Measurements from ENCODE around the gene GRB10. TPM values are rescaled to one million over a fixed set of nuclear protein-coding genes. Genes with fewer than 3 reads are reported as not detected.

Gene GRB10
- total RNA-seq, 4 donors from 2014 or later, result 40.4 to 88.6 (median 61.1) TPM

DNA sequence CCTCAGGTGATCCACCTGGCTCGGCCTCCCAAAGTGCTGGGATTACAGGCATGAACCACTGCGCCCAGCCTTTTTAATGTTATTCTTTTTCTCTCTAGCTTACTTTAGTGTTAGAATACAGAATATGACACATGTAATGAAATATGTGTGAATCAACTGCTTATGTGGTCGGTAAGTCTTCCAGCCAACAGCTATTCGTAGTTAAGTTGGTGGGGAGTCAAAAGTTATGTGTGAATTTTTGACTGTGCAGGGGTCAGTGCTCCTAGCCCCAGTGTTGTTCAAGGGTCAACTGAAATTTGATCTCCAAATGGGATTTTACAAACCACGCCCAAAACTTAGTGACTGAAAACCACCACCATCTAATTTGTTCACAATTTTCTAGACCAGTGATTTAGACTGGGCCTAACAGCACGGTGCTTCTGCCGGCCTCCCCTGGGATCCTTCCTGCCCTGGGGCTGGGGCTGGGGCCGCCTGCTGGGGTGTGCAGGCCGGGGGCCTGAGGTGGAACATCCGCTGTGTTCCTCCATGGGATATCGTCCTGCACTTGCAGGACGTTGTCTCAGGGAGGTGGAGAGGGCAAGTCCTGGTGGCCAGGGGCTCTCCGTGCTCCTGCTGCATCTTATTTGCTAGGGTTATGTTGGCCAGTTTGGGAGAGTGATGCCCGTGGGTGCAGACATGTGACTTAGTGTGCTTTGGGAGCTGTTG, 24.5 kb upstream of the GRB10 start:
- H3K4me1 ChIP-seq, result no peaks in the 10 kb centered on the region
- intact Hi-C loops (cut with DNase I; ENCODE audit: low total_unique reads), result no loop called here
- no peaks in the 10 kb centered on the region for H3K36me3 ChIP-seq
- no peak overlapping the region for H3K4me3 ChIP-seq
- TF ChIP-seq CTCF (IDR thresholded peaks at IDR 0.05 in 4 of 5, conservative IDR thresholded peaks at IDR 0.05 in 1 of 5) (no peak), POLR2A (IDR thresholded peaks at IDR 0.05) (no peak)
- ATAC-seq (no peak), DNase-seq (no peak)
- in situ Hi-C loops (cut with MboI; ENCODE audit: low sequenced_read_pairs in 4 of 4), result no loop called here
- no peak overlapping the region for H3K27ac ChIP-seq
- H3K9me3 ChIP-seq, result no peaks in the 10 kb centered on the region
- H3K27me3 ChIP-seq, result no peaks in the 10 kb centered on the region

GRCh38 chr7:50806143-50806542, 23.4 kb upstream of the GRB10 start:
- Histone ChIP-seq H3K4me1 (peaks cover 0 to 9% of the 10 kb centered on the region in 2 donors), H3K36me3 (no peaks in the 10 kb centered on the region), H3K27me3 (no peaks in the 10 kb centered on the region), H3K9me3 (no peaks in the 10 kb centered on the region), H3K27ac (no peak overlapping the region), H3K4me3 (no peak overlapping the region)
- no peak for DNase-seq
- no peak for ATAC-seq
- intact Hi-C loops (cut with DNase I; ENCODE audit: low total_unique reads) (no loop called here), in situ Hi-C loops (cut with MboI; ENCODE audit: low sequenced_read_pairs in 4 of 4) (no loop called here)
- no peak for TF ChIP-seq POLR2A (IDR thresholded peaks at IDR 0.05)
- TF ChIP-seq CTCF (IDR thresholded peaks at IDR 0.05 in 4 of 5, conservative IDR thresholded peaks at IDR 0.05 in 1 of 5), result no peak

GRCh38 chr7:50805447-50806125, 22.9 kb upstream of the GRB10 start:
- H3K36me3 ChIP-seq, result no peaks in the 10 kb centered on the region
- H3K27ac ChIP-seq, result no peak overlapping the region
- no peak for DNase-seq
- ATAC-seq, result no peak
- H3K4me1 ChIP-seq, result peaks cover 0 to 11% of the 10 kb centered on the region in 2 donors
- intact Hi-C loops (cut with DNase I; ENCODE audit: low total_unique reads) (no loop called here), in situ Hi-C loops (cut with MboI; ENCODE audit: low sequenced_read_pairs in 4 of 4) (no loop called here)
- H3K9me3 ChIP-seq, result no peaks in the 10 kb centered on the region
- no peaks in the 10 kb centered on the region for H3K27me3 ChIP-seq
- TF ChIP-seq CTCF (IDR thresholded peaks at IDR 0.05 in 4 of 5, conservative IDR thresholded peaks at IDR 0.05 in 1 of 5), result no peak
- no peak for TF ChIP-seq POLR2A (IDR thresholded peaks at IDR 0.05)
- H3K4me3 ChIP-seq, result no peak overlapping the region

- H3K4me1 ChIP-seq, result peaks cover 0 to 11% of the 10 kb centered on the region in 2 donors
- no peaks in the 10 kb centered on the region for H3K36me3 ChIP-seq
- intact Hi-C loops (cut with DNase I; ENCODE audit: low total_unique reads), result loop anchor here (5.0 kb wide), 1 partner anchor 91 kb away; no protein-coding TSS in a partner anchor
- H3K27ac ChIP-seq, result no peak overlapping the region
- TF ChIP-seq POLR2A (IDR thresholded peaks at IDR 0.05), result no peak
- no peak for TF ChIP-seq CTCF (IDR thresholded peaks at IDR 0.05 in 4 of 5, conservative IDR thresholded peaks at IDR 0.05 in 1 of 5)
- no peaks in the 10 kb centered on the region for H3K9me3 ChIP-seq
- DNase-seq (no peak), ATAC-seq (no peak)
- no peaks in the 10 kb centered on the region for H3K27me3 ChIP-seq
- in situ Hi-C loops (cut with MboI; ENCODE audit: low sequenced_read_pairs in 4 of 4), result no loop called here
- H3K4me3 ChIP-seq, result no peak overlapping the region
These were observed 21.0 kb upstream of the GRB10 start for GRCh38 chr7:50803359-50804337.
